Ramos (cell line): Measurements from ENCODE around the gene HOMER1.

ENCODE experiments used
- in situ Hi-C: fragments of 300-500 bp; cut with MboI; formaldehyde crosslinking; loops from one replicate; pipeline ENCODE4 v1.14.3; 2022; ENCODE audit warnings: low sequenced_read_pairs; ENCODE audit not compliant: unreplicated experiment

HOMER1 gene

DNA sequence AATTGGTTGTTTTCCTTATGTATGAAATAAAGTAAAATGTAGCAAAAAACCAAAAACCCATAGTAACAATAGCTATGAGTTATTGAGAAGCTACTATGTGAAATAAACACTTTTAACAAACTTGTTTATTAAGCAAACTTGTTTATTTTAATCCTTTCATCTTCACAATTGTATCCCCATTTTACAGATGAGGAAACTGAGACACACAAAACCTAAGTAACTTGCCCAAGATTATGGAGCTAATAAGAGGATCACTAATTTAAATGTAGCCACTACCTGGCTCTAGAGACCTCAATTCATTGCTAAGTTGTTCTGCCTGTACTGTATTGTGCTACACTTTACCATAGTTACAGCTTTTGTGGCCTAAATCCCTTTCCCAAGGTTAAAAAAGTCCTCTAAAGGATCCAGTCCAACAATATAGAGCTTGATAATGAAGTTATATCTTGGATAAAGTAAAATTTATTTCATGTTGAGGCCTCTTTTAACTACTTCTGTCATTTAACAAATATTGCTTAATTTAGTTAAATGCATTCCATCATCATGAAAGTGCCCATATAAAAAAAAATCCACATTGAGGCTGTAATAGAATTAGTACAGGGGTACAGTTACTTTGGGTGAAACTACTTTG is 22.1 kb downstream of the HOMER1 start:
- in situ Hi-C loops = no loop called here

DNA sequence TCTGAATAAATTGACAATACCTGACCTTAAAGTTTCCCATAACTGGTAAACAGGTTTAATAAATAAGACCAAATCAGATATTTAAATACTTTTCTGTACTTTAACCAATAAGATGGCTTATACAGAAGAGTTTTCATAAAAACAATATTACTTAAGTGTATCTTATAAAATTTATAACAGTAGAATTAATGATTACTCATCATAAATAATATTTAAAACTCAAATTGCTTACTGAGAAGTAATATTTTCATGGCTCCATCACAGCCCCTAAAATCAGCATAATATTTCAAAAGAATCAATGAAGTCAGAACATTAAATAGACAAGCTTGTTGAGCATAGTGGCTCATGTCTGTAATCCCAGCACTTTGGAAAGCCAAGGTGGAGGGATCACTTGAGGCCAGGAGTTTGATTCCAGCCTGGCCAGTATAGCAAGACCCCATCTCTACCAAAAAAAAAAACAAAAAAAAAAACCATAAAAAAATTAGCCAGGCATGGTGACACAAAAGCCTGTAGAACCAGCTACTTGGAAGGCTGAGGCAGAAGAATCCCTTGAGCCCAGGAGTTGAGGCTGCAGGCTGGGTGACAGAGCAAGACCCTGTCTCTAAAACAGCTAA is 23.5 kb downstream of the HOMER1 start:
- in situ Hi-C loops = no loop called here

DNA sequence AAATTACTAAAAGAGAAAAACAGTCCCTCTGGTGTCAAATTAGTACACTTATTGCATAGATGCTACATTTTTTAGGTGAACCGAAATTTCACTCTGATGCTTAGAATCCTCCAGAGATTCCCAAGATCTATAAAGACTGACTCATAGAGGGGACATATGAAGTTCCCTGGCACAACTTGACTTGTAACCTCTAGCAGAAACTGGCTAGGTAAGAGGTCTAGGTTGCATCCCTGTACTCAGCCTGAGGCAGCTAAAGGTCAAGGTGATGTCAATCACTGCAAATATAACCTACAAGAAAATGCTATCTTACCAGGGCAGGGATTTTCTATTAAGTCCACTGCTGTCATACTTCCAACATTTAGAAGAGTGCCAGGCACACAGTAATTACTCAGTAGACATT is 24.2 kb downstream of the HOMER1 start:
- in situ Hi-C loops = no loop called here

DNA sequence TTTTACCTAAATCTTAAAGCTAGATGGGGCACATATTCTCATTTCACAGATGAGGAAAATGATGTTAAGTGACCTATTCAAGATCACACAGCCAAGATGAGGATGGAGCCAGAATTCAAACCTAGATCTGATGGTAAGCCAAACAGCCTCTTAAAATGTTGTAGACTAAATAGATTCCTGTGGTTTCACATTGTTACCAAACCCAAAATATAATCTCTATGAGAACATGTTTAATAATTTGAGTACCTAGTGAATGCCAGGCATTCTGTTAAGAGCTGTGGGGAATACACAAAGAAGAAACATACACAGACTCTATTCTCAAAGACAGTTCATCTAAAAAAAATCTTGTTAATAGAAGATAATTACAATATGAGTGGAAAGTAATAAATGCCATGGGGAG is 25.2 kb downstream of the HOMER1 start:
- in situ Hi-C loops = no loop called here

DNA sequence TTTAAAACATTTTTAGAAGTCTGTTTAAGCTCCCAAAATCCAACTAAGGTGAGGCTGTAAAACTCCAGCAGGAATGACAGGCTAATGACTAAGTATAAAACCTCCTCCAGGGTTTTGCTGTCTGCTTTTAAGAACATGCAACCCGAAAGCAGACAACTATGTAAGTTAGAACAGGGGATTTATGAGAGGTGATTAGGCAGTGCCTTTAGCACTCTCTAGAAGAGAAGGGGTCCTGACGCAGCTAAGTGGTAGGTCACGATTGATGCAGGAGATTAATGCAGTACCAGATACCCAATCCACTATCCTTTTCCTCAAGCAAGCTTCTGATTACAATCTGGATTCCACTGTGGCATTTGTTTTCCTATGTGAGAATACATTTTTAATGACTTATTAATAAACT is 25.9 kb downstream of the HOMER1 start:
- in situ Hi-C loops = no loop called here

DNA sequence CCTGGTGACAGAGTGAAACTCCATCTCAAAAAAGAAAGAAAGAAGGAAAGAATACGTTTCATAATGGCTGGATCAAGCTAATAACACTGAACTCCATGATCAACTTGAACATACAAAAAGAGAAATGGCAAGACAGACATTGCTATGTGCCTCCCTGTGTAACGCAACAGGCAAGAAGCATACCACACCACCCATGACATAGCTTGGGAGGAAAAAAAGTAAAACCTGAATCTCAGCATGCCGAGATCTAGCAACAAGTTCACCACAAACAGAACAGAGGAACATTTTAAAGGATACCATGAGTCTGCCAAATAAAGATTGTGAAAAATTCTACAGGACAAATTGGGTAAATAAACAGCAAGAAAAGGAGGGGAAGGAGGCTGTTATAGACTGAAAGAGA is 26.7 kb downstream of the HOMER1 start:
- in situ Hi-C loops = no loop called here

DNA sequence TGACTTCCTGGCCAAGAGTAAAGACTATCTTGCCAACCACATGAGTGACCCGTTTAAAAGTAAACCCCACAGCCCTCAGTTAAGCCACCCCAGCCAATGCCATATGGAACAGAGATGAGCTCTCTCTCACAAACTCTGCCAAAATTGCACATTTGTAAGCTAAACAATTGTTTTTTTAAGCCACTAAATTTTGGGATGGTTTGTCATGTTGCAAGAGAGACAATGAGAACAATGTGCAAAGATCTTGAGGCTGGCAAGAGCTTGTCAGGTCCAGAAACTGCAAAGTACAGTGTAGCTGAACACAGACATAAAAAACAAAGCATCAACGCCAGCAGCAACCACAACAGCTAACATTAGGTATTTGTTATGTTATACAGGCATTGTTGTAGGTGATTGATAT is 27.8 kb downstream of the HOMER1 start:
- in situ Hi-C loops = no loop called here

DNA sequence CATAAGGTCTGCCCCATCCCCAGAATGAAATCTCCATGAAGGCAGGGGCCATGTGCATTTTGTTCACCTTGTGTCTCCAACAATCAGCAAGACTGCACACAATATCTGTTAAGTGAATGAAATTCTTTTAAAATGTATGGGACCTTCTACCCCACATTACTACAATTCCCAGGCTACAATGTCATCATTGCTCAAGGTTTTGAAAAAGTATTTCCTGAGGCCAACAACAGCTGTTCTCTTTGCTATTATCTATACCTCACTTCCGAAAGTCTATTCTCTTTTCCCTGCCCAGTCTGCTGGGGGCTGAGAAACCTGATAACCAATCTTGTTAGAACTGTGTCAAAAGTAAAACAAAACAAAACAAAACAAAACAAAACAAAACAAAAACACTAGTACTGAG is 29.2 kb downstream of the HOMER1 start:
- in situ Hi-C loops = no loop called here

DNA sequence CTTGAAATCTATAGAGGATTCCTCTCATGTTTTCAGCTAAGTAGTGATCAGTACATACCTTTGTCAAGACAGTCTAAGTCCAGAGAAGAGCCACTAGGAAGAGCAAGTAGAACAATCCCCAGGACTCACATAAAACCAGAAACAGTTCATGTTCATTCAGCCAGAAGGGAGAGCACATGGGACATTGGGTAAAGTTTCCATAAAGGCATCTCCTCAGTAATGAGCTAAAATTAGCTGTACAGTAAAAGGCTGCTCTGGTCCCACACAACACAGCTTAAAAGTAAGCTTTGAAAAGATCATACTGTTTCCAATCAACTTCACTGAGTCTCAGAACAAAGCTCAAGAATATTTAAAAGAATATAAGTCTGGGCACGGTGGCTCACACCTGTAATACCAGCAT is 32.4 kb downstream of the HOMER1 start:
- in situ Hi-C loops = no loop called here

DNA sequence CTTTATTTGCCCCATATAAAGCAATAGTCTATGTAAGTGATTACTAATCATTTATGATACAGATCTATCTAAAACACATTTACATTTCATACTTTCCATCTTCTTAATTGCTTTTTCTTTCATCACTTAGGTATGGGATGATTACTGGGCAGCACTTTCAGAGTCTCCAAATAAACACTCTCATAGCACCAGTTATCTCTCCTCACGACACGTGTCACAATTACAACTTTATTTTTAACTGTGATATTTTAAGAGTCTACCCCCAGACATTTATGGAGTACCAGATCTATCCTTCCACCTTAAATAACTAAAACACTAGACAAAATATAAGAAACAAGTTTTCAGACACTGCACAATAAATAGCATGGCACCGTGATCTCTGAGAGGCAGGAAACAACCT is 32.9 kb downstream of the HOMER1 start:
- in situ Hi-C loops = no loop called here

DNA sequence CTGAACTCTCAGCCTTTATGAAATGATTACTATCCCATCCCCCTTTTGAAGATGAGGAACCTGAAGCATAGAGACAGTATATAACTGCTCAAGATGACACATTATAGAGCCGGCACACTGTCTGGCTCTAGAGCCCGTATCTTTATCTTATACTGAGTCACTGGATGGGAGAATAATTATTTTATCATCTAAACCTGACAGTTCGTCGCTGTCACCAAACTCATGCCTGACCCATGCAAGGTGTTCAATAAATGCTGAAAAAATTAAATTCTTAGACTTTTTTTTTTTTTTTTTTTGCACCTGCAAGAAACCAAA is 38.8 kb downstream of the HOMER1 start:
- in situ Hi-C loops = no loop called here

DNA sequence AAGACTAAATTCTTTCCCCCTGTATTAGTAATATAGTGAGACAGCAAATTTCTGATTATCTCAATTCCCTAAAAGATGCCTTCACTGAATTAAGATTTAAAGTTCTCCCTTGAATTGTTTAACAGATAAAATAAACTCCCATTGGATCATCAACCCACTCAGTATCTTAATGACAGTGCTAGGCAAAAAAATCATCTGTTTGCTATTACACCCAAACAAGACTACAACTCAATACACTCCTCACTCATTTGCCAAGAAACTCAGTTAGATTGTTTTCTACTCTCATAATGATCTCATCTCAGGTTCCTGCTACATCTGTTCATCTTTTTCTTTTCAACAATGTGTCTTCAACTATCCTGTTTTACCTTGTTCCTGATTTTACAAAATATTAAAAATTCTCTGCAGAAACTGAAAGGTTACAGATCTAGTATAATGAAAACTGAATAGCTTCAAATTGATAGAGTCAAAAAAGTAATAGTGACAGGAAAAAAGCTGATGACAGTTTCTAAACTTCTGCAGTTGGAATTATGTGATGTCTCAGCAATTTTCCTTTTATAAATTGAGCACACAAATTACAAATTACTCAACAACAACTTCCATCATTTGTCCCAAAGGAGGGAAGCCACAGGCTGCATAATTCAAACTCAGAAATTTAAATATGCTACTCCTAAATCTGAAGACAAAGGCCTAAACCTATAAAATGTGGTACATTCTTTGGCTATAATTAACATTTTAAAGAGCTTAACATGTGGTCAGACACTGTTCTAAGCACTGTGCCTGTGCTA is 39.4 kb downstream of the HOMER1 start:
- in situ Hi-C loops = loop anchor here (25.0 kb wide), 1 partner anchor 462 kb away; no protein-coding TSS in a partner anchor

DNA sequence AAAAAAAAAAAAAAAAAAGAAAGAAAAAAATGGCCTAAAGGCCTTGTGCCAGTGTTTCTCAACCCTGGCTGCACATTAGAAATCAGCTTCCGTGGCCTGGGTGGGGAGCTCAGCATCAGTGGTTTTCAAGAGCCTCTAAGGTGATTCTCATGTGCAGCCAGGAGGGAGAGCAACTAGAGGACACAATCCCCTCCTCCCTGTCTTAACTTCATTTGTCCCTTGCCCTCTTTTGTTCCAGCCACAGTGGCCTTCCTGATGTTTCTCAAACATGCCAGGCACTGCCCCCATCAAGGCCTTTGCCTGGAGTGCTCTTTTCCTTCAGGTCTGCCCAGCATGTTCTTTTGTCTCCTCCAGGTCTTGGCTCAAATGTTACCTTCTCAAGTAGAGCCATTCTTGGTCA is 42.4 kb downstream of the HOMER1 start:
- in situ Hi-C loops = loop anchor here (25.0 kb wide), 1 partner anchor 459 kb away; no protein-coding TSS in a partner anchor

DNA sequence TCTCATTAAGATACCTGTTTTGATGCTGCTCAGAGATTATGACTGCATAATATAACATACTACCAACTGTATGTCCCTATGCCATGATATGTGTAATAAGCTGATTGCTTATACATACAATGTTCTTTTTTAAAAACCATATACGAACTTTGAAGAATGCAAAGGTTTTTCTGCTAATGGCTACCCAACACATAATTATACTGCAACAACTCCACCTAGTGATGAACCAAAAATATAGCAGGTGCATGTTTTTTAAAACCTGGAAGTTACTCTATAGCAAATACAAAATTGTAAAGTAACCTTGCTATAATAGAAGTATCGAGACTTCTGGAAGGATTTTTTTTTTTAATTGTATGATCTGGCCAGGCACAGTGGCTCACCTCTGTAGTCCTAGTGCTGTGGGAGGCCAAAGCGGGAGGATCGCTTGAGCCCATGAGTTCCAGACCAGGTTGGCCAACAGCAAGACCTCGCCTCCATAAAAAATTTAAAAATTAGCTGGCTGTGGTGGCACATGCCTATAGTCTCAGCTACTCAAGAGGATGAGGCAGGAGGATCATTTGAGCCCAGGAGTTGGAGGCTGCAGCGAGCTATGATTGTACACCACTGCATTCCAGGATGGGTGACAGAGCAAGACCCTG is 49.1 kb downstream of the HOMER1 start:
- in situ Hi-C loops = loop anchor here (10.0 to 25.0 kb wide), 3 partner anchors 210 to 453 kb away; no protein-coding TSS in a partner anchor

DNA sequence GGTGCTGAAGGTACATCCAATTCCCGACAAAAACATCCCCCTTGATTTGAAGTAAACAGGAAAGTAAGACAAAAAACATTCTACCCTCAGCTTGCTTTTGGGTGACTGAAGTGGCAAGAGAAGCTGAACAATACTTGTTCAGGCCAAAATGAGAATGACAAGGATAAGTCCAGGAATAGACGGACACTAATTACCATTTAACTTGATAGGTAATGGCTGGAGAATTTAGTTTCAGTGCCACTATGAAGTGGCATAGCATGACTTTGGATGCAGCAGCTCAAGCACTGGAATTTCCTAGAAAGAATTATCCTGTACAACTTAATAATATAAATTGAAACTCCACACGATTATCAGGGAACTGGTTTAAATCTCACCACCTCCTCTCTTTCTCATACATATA is 49.7 kb downstream of the HOMER1 start:
- in situ Hi-C loops = loop anchor here (10.0 to 25.0 kb wide), 3 partner anchors 209 to 452 kb away; no protein-coding TSS in a partner anchor

DNA sequence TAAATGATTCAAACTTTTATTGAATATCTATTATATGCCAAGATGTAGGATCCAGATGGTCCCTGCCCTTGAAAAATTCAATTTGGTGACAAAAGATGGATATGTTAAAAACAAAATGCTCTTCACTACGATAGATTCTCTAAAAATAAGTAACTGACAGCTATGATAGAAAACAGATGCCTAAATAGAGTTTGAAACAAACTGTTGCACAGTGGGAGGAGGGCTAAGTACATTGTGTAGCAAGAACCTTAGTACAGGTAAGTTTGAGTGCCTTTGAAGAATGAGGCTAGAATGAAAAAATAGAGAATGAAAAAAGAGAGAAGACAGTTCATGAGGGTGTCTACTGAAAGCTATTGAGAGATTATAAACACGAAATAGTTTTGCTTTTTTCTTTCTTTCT is 54.3 kb downstream of the HOMER1 start:
- in situ Hi-C loops = loop anchor here (10.0 to 25.0 kb wide), 3 partner anchors 205 to 447 kb away; no protein-coding TSS in a partner anchor

DNA sequence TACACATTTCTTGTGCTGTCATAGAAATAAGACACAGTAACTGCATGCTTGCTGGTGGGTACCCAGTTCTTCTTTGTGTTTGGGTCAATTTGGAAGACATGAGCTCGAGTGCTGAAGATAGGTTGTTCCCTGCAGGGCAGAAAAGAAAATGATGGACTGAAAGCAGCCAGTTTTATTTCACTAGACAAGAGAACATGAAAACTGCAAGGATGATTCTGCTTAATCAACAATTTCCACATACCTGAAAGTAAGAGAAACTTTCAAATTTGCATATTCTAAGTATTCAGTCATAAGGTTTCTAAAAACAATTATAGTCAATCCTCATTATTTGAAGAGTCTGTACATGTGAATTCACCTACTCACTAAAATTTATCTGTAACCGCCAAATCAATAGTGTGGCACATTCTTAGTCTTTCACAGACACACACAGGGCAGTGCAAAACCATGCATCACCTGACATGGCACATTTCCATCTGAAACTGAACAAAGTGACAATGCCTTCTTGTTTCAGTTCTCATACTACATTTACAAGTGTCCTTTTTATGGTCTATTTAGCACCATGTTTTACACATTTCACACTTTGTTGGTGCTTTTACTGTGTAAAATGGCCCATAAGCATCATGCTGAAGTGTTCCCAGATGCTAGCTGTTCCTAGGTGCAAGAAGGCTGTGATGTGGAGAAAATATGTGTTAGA is 56.9 kb downstream of the HOMER1 start:
- in situ Hi-C loops = loop anchor here (25.0 kb wide), 1 partner anchor 445 kb away; no protein-coding TSS in a partner anchor

DNA sequence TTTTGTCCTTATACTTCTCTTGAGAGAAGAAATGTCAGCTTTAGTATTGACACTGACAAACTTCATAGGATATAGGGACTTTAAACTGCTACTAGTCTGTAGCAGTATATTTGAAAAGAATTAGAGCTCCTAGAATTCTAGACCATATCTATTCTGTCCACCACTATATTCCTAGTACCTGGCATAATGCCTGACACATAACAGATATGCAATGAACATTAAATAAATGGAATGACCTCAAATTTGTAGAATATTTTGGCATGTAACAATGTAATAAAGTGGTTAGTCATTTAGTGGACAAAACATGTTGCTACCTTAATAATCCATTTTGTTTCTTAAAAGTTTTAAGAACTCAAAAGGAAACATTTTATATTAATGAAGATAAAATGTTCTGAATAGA is 57.5 kb downstream of the HOMER1 start:
- in situ Hi-C loops = loop anchor here (25.0 kb wide), 1 partner anchor 444 kb away; no protein-coding TSS in a partner anchor

DNA sequence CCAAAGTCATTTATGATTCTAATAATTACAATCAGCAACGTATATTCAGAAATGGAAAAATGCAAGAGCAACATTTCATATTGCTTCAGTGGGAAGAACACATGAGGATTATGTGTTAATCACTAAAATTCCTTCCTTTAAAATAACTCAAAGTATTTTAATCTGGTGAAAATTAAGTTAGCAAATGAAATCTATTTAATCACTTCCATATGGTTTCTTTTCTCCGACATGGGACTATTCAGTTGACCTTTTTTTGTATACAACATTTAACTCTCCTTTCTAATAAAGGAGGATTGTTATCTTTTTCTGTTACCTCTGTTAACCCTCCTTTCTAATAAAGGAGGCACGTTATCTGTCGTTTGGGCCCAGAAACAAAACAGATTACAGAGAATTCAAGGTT is 59.9 kb downstream of the HOMER1 start:
- in situ Hi-C loops = loop anchor here (25.0 kb wide), 1 partner anchor 442 kb away; no protein-coding TSS in a partner anchor

DNA sequence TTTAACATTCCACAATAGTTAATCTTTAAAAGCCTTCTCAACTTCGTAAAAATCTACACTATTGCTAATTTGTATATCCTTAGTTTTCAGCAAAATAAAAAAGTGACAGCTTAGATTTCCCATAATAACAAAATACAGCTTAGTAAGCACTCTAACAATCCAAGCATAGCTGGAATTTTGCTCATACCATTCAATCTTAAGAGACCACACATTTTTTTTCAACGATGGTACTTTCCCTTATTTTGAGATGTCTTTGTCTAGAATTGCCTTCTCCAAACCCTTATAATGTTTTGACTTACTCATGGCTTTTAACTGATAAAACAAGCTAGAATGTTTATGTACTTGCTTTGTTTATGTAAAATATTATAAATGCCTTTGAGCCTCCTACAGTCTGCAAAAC is 65.6 kb downstream of the HOMER1 start:
- in situ Hi-C loops = no loop called here
